GM21381 (cell line): ENCODE results near the gene MYH10.

Experiments used
- ATAC-seq: cut with Tn5 transposase; IDR thresholded peaks from one replicate; pipeline ENCODE4 v1.9.1; 2021; ENCODE audit warnings: mild to moderate bottlenecking, moderate library complexity; ENCODE audit not compliant: unreplicated experiment

MYH10 gene

DNA sequence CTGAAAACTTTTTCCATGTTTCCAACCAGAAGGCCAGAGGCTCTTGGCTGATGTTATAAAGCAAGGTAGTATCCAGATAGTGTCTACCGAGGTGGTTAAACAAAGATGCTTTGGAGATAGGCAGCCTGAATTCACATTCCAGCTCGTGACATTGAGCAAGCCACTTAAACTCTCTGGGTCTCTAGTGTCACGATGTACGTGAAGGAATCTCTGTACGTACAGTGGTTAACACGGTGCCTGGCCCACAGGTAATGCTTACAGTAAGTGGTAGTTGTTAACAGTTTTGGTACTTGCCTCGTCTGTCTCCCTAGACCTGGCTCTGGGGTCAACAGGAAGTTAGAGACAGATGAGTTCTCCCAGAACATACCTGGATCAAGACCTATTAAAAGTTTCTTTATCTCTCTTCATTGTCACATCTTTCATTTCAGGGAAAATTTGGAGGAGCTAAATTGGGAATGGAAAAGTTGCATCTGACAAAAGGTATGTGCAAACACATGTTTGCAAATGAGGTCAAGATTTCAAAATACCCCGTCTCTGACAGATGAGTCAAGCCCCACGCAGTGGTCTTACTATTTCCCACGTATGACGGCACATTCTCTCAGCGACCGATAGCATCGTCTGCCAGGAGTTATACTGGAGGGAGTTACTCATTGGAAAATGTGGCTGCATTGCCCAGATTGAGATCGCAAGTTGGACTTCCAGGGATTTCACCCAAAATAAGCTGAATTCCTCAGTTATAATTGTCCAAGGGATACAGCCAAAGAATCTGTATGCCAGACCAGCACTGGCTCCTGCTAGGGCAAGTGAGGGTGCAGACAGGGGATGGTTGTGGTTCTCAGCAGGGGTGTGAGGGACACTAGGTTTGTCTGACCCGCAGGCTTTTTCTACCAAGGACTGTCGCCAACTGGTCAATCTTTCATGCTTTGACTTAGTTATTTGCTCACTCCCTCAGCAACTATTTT is 18.9 kb upstream of the MYH10 start:
- no peak for ATAC-seq

DNA sequence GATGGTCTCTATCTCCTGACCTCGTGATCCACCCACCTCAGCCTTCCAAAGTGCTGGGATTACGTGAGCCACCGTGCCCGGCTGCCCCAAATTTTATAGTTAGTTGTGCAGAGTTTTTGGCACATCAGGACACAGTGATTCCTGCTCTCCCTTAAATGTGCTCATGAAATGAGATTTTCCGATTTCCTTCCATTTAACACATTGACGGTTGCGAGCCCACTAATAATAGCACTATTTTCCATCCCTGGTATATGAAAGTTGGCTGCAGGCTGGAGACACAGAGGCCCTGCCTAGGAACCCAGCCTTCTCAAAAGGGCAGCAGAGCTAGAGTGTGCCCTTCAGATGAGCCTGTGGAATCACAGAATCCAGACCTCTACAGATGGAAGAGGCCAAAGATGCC is 17.4 kb upstream of the MYH10 start:
- ATAC-seq = no peak

DNA sequence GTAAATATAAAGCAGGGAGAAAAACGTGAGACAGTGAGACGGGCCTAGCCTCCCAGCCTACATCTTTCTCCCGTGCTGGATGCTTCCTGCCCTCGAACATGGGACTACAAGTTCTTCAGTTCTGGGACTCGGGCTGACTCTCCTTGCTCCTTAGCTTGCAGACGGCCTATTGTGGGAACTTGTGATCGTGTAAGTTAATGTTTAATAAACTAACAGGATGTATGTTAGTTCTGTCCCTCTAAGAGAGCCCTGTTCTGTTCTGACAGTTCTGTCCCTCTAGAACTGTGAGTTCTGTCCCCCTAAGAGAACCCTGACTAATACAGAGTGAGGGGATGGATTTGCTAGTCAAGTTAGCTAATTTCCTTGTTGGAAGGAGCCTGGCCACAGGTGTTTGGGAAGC is 16.7 kb upstream of the MYH10 start:
- ATAC-seq = no peak

DNA sequence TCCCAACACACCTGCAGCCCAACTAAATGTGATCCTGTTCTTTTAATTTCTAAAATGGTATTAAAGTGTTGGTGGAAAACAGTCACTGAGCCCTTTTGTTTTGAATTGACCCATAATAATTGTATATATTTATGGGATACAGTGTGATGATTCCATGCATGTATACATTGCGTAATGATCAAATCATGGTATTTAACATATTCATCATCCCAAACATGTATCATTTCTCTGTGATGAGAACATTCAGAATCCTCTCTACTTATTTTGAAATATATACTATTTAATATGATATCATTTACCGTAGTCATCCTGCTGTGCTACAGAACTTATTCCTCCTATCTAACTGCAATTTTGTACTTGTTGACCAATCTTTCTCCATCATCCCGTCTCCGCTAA is 14.0 kb upstream of the MYH10 start:
- no peak for ATAC-seq

DNA sequence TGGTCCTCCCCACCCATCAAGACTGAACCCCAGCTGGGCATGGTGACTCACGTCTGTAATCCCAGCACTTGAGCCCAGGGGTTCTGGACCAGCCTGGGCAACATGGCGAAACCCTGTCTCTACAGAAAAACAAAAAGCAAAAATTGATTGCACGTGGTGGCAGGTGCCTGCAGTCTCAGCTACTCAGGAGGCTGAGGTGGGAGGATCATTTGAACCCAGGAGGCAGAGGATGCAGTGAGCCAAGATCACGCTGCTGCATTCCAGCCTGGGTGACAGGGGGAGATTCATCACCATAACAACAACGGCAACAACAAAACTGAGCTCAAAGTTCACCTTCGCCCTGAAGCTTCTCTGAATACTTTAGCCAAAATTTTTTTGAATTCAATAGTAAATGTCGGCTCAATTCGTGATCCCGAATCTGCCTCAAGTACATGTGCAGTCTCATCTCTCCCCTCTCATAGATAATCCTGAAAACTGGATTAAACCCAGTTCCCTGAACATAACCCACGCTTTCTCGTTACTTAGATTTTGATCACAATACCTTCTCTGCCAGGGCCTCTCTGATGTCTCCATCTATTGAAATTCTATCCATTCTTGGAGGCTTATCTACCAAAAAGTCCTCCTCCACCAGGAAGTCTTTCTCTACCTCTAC is 13.5 kb upstream of the MYH10 start:
- ATAC-seq = no peak

DNA sequence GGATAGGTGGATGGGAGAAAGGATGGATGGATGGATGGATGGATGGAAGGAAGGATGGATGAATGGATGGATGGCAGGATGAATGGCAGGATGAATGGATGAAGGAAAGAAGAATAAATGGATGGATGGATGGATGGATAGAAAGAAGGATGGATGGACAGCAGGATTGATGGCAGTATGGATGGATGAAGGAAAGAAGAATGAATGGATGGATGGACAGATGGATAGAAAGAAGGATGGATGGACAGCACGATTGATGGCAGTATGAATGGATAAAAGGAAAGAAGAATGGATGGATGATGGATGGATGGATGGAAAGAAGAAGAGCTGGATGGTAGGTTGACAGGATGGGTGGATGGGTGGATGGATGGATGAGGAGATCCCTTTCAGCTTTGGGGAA is 9.2 kb upstream of the MYH10 start:
- ATAC-seq = no peak

DNA sequence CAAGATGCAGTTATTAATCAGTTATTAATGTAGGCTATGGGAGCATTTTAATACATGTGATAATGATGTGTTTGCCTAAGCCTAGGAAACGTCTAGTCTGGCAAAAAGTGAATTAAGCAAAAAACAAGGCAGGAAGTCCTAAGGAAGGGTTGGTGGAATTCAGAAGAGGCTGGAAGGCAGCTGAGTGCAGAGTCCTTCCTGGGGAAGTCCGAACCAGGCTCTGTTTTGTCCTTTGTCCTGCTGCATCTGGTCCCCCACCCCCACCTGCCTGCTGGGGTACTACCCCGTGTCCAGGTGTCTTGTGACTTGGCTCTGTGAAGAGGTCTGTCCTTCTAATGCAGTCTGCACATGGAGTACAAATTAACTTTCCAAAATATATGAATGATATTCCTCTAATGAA is 1.5 kb upstream of the MYH10 start:
- ATAC-seq = no peak

DNA sequence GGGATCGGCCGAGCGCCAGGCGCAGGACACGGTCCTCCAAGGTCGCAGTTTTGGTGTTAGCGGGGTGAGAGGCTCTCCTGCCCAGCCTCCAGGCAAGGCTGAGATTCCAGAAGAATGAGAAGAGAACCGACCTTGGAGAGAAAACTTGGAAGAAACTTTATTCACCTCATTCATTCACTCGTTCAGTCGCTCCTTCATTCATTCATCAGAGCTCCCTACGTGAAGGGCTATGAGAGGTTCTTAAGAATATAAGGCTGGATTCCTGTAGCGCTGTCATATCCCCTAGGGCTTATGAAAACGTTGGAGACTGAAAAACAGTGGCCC is 991 bp upstream of the MYH10 start:
- ATAC-seq = no peak

DNA sequence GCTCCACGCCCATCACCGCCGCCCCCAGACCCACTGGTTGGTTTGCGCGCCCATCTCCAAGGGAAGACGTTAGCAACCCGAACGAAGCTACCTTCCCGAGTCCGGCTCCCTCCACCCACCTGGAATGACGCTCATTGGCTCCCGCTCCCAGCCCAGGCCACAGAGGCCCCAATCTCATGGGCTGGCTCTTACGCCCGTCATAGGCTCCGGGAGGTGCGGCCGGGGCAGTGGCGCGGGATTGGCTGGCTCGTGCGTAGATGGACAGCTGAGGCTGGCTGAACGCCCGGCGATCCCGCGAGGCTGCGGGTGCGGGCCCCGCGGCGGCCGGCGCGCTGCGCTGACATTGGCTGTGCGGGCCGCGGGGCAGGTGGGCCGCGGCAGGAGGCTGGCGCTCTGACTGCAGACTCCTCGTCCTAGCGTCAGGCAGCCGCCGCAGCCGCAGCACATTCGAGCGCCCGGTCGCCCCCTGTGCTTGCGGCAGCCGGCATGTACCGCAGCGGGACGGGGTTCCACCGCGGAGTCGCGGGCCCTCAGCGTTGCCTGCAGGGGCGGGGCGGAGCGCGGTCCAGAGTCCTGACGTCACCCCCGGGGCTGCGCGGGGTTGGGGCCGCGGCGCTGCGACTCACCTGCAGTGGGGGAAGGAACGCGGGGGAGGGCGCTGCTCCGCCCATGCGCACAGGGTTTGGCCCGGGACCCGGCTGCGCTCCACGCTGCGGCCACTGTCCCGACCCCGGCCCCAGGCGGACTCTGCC is 453 bp upstream of the MYH10 start:
- peak; percentile 95 for ATAC-seq

DNA sequence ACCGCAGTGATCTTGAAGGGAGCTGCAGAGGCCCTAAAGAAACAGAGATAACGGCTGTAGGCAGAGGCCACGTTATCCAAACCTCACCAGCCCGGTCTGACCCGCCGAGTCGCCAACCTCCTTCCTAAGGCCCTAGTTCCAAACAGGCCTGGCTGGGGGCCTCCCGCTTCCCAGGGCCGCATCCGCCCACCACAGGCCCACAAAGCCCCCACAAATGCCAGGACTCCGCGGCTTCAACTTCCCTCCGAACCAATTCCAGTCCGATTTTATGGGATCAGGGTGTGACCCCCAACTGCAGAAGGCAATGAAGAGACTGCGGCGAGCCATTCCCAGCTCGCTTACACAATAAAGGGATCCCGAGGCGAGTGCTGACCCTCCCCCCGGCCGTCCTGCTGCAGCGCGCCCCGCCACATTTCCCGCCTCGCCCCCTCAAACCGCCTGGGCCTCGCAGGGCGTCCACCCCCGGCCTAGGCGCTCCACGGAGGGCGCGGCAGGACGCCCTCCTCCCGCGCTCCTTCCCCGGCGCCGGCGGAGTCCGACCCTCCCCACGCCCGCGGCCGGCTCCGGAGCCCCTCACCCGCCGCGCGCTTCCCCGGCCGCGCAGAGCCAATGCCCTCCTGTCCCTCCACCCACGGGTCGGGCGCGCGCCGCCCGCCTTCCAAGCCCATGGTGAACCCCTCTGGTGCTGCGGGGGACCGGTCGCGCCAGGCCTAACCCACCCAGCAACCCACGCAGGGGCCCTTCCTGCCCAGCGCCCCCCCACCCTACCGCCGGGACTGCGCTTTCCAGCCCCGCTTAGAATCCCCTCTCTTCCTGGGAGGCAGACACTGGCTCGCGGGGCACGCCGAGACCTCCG is 926 bp downstream of the MYH10 start:
- ATAC-seq = no peak

DNA sequence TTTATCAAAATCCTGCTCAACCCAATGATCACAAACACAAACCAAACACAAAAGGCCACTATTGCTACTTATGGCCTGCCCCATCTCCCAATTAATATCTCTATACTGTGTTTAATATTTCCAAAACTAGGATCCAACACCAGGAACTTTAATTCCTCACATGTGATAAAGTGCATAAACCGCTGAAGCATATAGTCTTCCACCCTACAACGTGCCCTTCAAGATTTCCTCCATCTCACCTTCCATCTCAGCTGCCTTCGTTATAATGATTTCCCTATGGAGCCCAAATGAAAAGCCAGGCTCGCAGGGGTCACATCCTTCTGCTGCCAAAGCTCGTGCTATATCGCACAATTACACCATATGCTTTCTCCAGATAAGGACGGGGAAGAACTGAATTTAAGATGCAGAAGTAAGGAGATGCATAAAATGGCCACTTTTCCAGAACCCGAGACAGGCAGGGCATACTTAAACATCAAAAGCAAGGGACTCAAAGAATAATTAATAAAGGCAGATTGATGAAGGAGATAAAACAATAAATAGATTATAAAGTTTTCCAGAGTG is 1.8 kb downstream of the MYH10 start:
- no peak for ATAC-seq

DNA sequence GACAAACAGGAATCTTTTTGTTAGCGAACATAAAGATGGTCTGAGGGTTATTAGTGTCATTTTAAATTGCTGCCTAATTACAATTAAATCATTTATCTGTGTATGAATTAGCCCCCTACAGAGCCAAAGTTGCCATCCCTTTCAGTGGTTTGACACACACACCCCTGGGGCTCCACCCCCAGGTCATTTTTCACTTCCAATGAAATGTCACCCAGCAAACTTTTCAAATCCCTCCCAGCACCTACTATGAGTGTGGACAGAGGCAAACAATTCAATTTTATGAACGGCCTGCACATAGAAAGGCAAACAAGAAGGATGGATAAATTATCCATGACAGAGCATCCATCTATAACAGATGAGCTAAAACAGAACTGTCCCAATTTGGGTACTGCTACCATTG is 2.4 kb downstream of the MYH10 start:
- ATAC-seq = no peak

DNA sequence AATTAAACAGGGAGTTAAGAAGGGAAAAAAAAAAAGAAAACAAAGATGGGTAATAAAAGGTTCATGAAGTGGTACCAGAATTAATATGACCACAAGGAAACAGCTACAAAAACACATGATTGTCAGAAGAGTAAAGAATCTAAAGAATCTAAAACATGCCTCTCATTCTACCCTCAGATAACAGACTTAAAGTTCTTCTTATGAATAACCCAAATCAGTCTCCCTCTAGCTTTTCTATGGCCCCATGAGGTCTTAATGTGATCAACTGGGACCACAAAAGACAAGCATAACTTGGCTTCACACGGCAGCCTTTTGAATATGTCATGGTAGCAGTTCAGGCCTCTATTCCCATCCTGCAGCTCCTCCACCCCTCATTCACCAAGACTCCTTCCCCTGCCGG is 6.9 kb downstream of the MYH10 start:
- no peak for ATAC-seq

DNA sequence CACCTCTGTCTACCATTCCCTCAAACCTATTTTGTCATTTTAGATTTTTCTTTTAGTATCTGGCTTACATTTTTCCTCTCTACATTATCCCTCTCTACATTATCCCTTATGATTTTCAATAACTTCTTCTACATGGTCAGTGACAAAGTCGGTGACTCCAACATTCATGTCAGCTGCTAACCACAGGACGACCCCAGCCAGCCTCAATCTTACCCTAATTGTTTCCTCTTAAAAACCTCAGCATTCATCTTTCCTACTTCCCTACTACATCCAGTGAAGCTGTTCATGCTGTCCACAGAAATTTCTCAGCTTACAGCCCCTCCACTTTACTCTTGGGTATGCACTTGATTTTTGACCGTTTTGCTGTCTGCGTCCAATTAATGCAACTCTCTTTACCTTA is 8.3 kb downstream of the MYH10 start:
- no peak for ATAC-seq

DNA sequence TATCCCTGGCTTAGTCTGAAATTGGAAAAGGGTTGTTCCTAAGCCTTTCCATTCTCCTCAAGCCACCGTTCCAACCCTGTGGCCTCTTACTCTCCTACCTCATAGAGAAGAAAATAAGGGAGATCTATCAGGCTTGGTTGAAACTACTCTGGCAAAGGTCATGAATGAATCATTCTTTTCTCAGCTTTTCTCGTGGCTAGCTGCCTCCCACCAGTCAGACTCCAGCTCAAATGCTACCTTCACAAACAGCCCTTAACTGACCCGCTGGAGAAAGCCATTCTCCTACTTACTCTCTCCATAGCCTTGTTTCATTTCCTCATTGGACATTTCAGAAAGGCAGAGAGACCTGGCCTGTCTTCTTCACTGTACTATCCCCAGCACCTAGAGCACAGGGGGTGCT is 8.9 kb downstream of the MYH10 start:
- ATAC-seq = no peak

DNA sequence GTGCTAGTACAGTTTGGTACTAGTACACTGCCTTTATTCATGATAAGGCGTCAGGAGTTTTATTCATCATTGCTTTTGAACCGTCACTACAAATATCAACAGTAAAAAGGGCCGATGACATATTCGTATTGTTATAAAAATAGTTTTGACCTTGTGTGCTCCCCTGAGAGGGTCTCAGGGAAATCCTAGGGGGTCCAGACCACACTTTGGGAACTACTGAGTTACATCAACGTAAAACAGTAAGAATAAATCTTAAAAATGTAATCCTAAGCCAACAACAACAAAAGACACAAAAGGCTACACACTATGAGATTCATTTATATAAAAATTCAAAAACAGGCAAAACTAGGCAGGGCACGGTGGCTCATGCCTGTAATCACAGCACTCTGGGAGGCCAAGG is 11.2 kb downstream of the MYH10 start:
- no peak for ATAC-seq

DNA sequence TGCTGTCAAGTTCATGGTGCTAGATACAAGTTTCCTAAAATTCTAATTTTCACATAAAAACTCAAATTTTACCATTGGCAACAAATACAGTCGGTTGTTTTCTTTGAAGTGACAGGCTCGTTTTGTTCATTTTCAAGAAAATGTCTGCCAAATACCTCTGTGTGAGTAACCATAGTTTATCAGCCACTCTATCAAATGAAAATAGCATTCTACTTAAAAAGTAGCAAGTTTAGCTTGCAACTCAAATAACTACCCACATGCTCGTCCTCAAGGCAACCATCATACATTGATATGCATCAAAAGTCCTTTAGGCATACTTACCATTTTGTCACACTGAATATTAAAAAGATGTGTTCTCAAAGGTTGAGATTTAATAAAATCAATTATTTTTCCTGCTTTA is 11.7 kb downstream of the MYH10 start:
- no peak for ATAC-seq

DNA sequence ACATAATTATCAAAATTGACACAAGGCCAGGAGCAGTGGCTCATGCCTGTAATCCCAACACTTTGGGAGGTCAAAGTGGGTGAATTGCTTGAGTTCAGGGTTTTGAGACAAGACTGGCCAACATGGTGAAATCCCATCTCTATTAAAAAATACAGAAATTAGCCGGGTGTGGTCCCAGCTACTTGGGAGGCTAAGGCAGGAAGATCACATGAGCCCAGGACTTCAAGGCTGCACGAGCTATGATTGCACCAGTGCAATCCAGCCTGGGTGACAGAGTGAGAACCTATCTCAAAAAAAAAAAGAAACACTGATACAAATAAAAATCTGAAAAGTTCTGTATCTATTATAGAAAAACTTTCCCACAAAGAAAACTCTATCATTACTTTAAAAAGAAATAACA is 15.5 kb downstream of the MYH10 start:
- no peak for ATAC-seq

DNA sequence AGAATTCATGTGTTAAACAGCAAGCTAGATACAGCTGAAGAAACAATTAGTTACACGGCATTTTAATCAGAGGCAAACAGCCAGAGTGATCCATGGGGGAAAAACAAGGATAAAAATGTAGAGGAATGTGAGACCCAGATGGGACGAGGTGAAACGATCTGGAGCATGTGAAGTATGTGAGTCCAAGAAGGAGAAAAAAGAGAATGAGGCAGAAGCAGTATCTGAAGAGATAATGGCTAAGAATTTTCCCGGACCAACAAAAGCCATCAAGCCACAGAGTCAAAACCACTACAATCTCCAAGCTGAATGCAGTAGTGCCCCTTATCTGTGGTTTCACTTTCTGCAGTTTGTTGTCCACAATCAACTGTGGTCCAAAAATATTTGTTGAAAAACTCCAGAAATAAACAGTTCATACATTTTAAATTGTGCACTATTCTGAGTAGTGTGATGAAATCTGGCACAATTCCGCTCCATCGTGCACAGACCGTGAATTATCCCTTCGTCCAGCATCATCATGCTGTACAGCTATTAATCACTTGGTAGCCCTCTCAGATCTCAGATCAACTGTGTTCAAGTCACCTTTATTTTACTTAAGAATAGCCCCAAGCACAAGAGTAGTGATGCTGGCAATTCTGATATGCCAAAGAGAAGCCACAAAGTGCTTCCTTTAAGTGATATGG is 18.8 kb downstream of the MYH10 start:
- no peak for ATAC-seq

DNA sequence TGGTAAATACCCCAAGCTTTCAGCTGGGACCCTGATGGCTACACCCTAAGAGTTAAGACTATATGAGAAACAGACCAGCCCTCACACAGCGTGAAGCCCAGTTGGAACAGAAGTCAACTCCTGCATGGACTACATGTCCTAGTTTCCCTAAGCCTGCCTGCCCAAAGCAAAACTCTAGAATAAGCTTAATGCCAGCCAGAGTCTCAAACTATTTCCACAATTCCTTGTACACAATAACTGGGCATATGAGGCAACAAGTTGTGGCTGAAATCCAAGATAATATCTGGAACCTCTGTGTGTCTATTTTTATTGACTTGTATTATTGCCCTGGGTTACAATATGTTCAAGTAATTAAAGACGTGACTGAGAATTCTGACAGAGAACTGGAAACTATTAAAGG is 19.4 kb downstream of the MYH10 start:
- no peak for ATAC-seq
